Limb (tissue), 2 donors: ENCODE measurements around the gene AATF.
A peak's percentile ranks its signal among the peaks of the same experiment; 100 is the strongest.

Experiments
- DNase-seq, 2 donors: peaks; one replicate each; pipeline ENCODE4 v3.0.0-alpha.2; 2016; ENCODE audit errors: extremely low spot score in 2 of 2

AATF gene

GRCh38 chr17:36941265-36942010 lies 7.3 kb upstream of the AATF start:
- DNase-seq: peak in 1 of 2 donors; percentile 40

- peak in 1 of 2 donors; percentile 46 for DNase-seq
Measured at GRCh38 chr17:36942019-36942599, 6.6 kb upstream of the AATF start.

GRCh38 chr17:36942631-36943125 lies 6.1 kb upstream of the AATF start:
- DNase-seq: peak in 1 of 2 donors; percentile 38

GRCh38 chr17:36943250-36944191 lies 5.2 kb upstream of the AATF start:
- DNase-seq: peak in 1 of 2 donors; percentile 47

- no peak for DNase-seq
Measured at GRCh38 chr17:36944553-36944952, 4.2 kb upstream of the AATF start.

GRCh38 chr17:36945140-36945539 lies 3.6 kb upstream of the AATF start:
- DNase-seq: no peak

- DNase-seq: no peak
Measured at GRCh38 chr17:36945959-36946725, 2.6 kb upstream of the AATF start.

- no peak for DNase-seq
Measured at GRCh38 chr17:36946726-36947091, 2.0 kb upstream of the AATF start.

- peak in 1 of 2 donors; percentile 18 for DNase-seq
Measured at GRCh38 chr17:36947922-36948716, 635 bp upstream of the AATF start.

GRCh38 chr17:36949461-36949927 lies 740 bp downstream of the AATF start:
- DNase-seq: no peak

- no peak for DNase-seq
Measured at GRCh38 chr17:36950027-36950426, 1.3 kb downstream of the AATF start.

GRCh38 chr17:36951084-36951789 lies 2.5 kb downstream of the AATF start:
- no peak for DNase-seq

GRCh38 chr17:36971508-36971907 lies 22.8 kb downstream of the AATF start:
- no peak for DNase-seq

GRCh38 chr17:36972186-36972700 lies 23.5 kb downstream of the AATF start:
- DNase-seq: no peak

GRCh38 chr17:36972905-36973304 lies 24.2 kb downstream of the AATF start:
- no peak for DNase-seq

GRCh38 chr17:36975922-36976515 lies 27.3 kb downstream of the AATF start:
- no peak for DNase-seq

GRCh38 chr17:36977066-36977465 lies 28.3 kb downstream of the AATF start:
- DNase-seq: no peak

GRCh38 chr17:36977568-36977967 lies 28.8 kb downstream of the AATF start:
- no peak for DNase-seq
